RWPE1 (cell line): ENCODE measurements around the gene CCDC60.

Source experiments
- CTCF ChIA-PET: fragments of 350-600 bp; sonication (Branson Sonifier 250); formaldehyde crosslinking; extraction: SDS; loops from one replicate; lab custom pipeline; 2021; lab: Yijun Ruan, JAX
- POLR2A ChIA-PET: fragments of 400-600 bp; formaldehyde crosslinking; extraction: SDS; loops from one replicate; lab custom pipeline; 2020; ENCODE audit warnings: antibody characterized with exemption; ENCODE audit not compliant: low non-redundant PET; lab: Yijun Ruan, JAX
- DNase-seq: peaks from one replicate; pipeline ENCODE4 v3.0.0; 2012; ENCODE audit warnings: low spot score
- H3K27ac ChIP-seq: fragments of 450-650 bp; 2 replicates; pipeline ENCODE4 v1.5.1; 2017
- TF ChIP-seq, protein P1 (sequence below): fragments of 450-650 bp; conservative IDR thresholded peaks from 2 replicates; pipeline ENCODE4 v1.5.1; 2017; ENCODE audit warnings: low read depth, mild to moderate bottlenecking

The CCDC60 gene

GRCh38 chr12:119384340-119384739 is 49.8 kb downstream of the CCDC60 start:
- H3K27ac ChIP-seq = no peak overlapping the region
- ChIA-PET POLR2A (no interaction called here), CTCF (no interaction called here)
- no peak for DNase-seq
- TF ChIP-seq, protein P1, sequence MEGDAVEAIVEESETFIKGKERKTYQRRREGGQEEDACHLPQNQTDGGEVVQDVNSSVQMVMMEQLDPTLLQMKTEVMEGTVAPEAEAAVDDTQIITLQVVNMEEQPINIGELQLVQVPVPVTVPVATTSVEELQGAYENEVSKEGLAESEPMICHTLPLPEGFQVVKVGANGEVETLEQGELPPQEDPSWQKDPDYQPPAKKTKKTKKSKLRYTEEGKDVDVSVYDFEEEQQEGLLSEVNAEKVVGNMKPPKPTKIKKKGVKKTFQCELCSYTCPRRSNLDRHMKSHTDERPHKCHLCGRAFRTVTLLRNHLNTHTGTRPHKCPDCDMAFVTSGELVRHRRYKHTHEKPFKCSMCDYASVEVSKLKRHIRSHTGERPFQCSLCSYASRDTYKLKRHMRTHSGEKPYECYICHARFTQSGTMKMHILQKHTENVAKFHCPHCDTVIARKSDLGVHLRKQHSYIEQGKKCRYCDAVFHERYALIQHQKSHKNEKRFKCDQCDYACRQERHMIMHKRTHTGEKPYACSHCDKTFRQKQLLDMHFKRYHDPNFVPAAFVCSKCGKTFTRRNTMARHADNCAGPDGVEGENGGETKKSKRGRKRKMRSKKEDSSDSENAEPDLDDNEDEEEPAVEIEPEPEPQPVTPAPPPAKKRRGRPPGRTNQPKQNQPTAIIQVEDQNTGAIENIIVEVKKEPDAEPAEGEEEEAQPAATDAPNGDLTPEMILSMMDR = no peak

DNA sequence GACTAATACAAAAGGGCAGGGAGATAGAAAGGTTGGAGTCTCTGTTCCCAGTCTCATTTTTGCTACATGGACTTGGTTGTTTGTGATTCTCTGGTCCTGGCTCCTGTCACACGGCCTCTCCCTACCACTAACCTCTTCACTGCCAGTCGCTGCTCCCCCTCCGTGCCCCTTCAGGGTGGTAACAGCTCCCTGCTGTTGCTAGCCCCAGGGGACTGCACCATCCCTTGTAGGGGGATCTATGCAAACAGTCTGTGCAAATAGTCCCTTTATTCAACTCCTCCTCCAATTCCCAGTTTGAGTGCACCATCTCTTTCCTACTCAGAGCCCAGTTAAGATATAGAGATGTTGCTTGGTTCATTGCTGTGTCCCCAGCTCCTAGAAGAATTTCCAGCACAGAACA is 51.1 kb downstream of the CCDC60 start:
- DNase-seq = no peak
- no peak overlapping the region for H3K27ac ChIP-seq
- TF ChIP-seq, protein P1 = no peak
- ChIA-PET POLR2A (no interaction called here), CTCF (no interaction called here)

DNA sequence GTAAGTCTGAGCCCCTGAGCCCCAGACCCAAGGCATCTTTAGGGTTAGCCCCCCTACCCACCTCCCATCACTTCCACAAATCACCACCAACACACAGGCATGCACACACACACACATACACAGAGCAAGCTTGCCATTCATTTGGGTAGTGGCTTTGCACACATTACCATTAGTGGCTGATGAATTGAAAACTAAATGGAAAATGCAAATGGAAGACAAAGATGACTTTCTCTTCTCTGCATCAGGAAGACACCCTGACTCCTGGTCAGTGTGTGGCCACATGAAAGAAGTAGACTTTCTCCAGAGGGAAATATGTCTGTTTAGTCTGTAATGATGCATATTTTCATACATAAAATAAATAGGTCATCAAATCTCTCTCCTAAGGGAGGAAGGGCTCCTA is 55.2 kb downstream of the CCDC60 start:
- TF ChIP-seq, protein P1 = no peak
- no peak for DNase-seq
- ChIA-PET POLR2A (no interaction called here), CTCF (no interaction called here)
- no peak overlapping the region for H3K27ac ChIP-seq

- POLR2A ChIA-PET = no interaction called here
- no peak for DNase-seq
- no peak overlapping the region for H3K27ac ChIP-seq
- CTCF ChIA-PET = no interaction called here
- TF ChIP-seq, protein P1 = no peak
Measured at GRCh38 chr12:119391673-119392072, 57.1 kb downstream of the CCDC60 start.

DNA sequence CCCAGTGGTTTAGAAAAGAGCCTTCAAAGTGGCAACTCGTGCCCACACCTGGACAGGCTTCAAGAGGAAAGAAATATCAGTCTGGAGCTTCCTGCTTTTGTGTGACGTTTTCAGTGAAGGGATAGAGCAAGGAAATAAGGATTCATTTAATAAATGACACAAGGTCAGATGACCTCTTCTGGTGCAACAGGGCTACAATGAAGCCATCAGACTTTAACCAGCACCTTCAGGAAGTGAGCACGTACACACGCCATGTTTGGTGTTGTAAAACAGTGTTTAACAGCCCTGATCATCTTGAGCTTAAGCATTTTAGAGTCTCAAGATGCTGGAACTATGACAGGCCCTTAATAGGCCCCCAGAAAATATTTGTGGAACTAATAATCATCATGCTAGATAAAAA is 59.1 kb downstream of the CCDC60 start:
- H3K27ac ChIP-seq = no peak overlapping the region
- ChIA-PET POLR2A (no interaction called here), CTCF (no interaction called here)
- DNase-seq = no peak
- TF ChIP-seq, protein P1 = no peak

- no peak overlapping the region for H3K27ac ChIP-seq
- TF ChIP-seq, protein P1 = no peak
- no peak for DNase-seq
- CTCF ChIA-PET = no interaction called here
- POLR2A ChIA-PET = no interaction called here
Measured at GRCh38 chr12:119397540-119397939, 63.0 kb downstream of the CCDC60 start.

DNA sequence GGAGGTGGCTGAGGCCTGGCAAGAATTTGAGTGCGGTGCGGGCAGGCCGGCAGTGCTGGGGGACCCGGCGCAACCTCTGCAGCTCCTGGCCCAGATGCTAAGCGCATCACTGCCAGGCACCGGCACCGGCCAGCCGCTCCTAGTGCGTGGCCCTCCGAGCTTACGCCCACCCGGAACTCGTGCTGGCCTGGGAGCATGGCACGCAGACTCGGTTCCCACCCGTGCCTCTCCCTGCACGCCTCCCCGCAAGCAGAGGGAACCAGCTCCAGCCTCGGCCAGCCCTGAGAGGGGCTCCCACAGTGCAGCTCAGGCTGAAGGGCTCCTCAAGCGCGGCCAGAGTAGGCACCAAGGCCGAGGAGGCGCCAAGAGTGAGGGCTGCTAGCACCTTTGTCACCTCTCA is 63.7 kb downstream of the CCDC60 start:
- H3K27ac ChIP-seq = no peak overlapping the region
- ChIA-PET POLR2A (no interaction called here), CTCF (no interaction called here)
- DNase-seq = no peak
- TF ChIP-seq, protein P1 = no peak
